HAP-1 (cell line): ENCODE data around the gene OTUD5.
A peak's percentile ranks its signal among the peaks of the same experiment; 100 is the strongest.
"Not testable (repeated sequence)": the region's sequence is repeated elsewhere in the genome, so short reads cannot be mapped to it uniquely, and the experiment has no call there.

Source experiments
- DNase-seq, 2 experiments: peaks; one replicate each; pipeline ENCODE4 v3.0.0-alpha.2; 2016 to 2020; ENCODE audit warnings: low spot score in 2 of 2
- H3K27me3 ChIP-seq: fragments of 250-450 bp; sonication (Bioruptor Pico); 2 replicates; pipeline ENCODE4 v1.5.1; 2020; ENCODE audit warnings: low read depth, mild to moderate bottlenecking, moderate library complexity
- H3K36me3 ChIP-seq: fragments of 250-450 bp; sonication (Bioruptor Pico); replicated peaks from 2 replicates; pipeline ENCODE4 v1.5.1; 2020; ENCODE audit warnings: mild to moderate bottlenecking
- H3K4me1 ChIP-seq: fragments of 250-450 bp; sonication (Bioruptor Pico); 2 replicates; pipeline ENCODE4 v1.5.1; 2020; ENCODE audit warnings: mild to moderate bottlenecking
- H3K4me3 ChIP-seq: fragments of 250-450 bp; sonication (Bioruptor Pico); 2 replicates; pipeline ENCODE4 v1.5.1; 2020; ENCODE audit warnings: mild to moderate bottlenecking, moderate library complexity
- H3K9me3 ChIP-seq: fragments of 250-450 bp; sonication (Bioruptor Pico); 2 replicates; pipeline ENCODE4 v1.5.1; 2020; ENCODE audit warnings: mild to moderate bottlenecking, moderate library complexity
- in situ Hi-C: fragments of 300-500 bp; cut with MboI; formaldehyde crosslinking; loops from 3 replicates; pipeline ENCODE4 v1.14.3; 2020; ENCODE audit warnings: low sequenced_read_pairs, inconsistent platforms, mixed read lengths

Gene OTUD5

GRCh38 chrX:48983081-48983480 lies 25.7 kb upstream of the OTUD5 start:
- no peaks in the 10 kb centered on the region for H3K4me1 ChIP-seq
- H3K36me3 ChIP-seq: peaks cover 53% of the 10 kb centered on the region
- no peaks in the 10 kb centered on the region for H3K9me3 ChIP-seq
- no peak overlapping the region for H3K4me3 ChIP-seq
- DNase-seq: no peak
- H3K27me3 ChIP-seq: no peaks in the 10 kb centered on the region
- in situ Hi-C loops: loop anchor here (10.0 kb wide), 1 partner anchor 122 kb away; no protein-coding TSS in a partner anchor

GRCh38 chrX:48981178-48981577 lies 23.8 kb upstream of the OTUD5 start:
- no peaks in the 10 kb centered on the region for H3K9me3 ChIP-seq
- H3K4me3 ChIP-seq: no peak overlapping the region
- no peak for DNase-seq
- no peaks in the 10 kb centered on the region for H3K4me1 ChIP-seq
- in situ Hi-C loops: loop anchor here (10.0 kb wide), 1 partner anchor 124 kb away; no protein-coding TSS in a partner anchor
- H3K36me3 ChIP-seq: peaks cover 65% of the 10 kb centered on the region
- no peaks in the 10 kb centered on the region for H3K27me3 ChIP-seq

- H3K9me3 ChIP-seq, DNase-seq, H3K27me3 ChIP-seq, H3K4me1 ChIP-seq, H3K4me3 ChIP-seq: not testable (repeated sequence)
- peaks cover 71% of the 10 kb centered on the region for H3K36me3 ChIP-seq
- in situ Hi-C loops: loop anchor here (10.0 kb wide), 1 partner anchor 124 kb away; no protein-coding TSS in a partner anchor
Measured at GRCh38 chrX:48980341-48980740, 22.9 kb upstream of the OTUD5 start.

DNA sequence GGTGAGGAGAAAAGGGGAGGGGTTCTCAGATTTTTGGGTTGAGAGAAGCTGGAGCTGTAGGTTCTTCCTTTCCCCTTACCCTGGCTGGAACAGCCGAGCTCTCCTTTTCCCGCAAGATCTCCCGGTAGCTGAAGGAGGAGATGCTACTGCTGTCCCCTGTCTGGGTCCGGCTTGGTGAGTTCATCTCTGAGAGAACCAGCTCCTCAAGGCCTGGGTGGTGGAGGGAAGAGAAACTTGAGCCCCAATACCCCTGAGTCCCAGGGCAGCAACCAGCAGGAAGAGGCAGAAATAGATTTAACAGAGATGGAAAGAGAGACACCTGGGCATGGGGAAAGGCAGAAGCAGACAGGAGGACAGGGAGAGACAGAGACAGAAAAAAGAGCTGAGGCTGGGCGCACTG lies 20.8 kb upstream of the OTUD5 start:
- no peak for DNase-seq
- Histone ChIP-seq H3K9me3 (no peaks in the 10 kb centered on the region), H3K27me3 (no peaks in the 10 kb centered on the region), H3K4me1 (no peaks in the 10 kb centered on the region), H3K4me3 (no peak overlapping the region), H3K36me3 (peaks cover 68% of the 10 kb centered on the region)
- in situ Hi-C loops: no loop called here

DNA sequence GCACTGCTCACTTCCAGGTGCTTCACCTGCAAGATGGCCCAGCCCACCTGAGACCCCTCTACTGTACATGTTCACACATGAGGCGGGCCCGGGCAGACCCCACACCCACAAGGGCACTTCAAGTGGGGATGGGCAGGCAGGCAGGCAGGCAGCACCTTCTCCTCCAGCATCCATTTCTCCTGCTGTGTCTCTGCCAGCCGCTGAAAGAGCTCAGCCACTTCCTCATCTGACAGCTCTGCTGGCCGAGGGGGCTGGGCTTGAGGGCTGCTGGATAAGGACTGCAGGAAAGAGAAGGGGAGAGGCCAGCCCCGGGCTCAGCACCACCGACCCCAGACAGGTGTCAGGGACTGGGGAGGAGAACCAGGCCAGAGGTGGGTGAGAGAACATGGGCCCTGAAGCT lies 18.7 kb upstream of the OTUD5 start:
- no peaks in the 10 kb centered on the region for H3K27me3 ChIP-seq
- peaks cover 3% of the 10 kb centered on the region; the same call in 1 of the 2 replicates for H3K4me1 ChIP-seq
- H3K36me3 ChIP-seq: peaks cover 48% of the 10 kb centered on the region
- no peak for DNase-seq
- in situ Hi-C loops: no loop called here
- no peak overlapping the region for H3K4me3 ChIP-seq
- no peaks in the 10 kb centered on the region for H3K9me3 ChIP-seq

GRCh38 chrX:48975541-48975940 lies 18.1 kb upstream of the OTUD5 start:
- Histone ChIP-seq H3K4me1 (peaks cover 3% of the 10 kb centered on the region; the same call in 1 of the 2 replicates), H3K27me3 (no peaks in the 10 kb centered on the region), H3K9me3 (no peaks in the 10 kb centered on the region), H3K4me3 (no peak overlapping the region), H3K36me3 (peaks cover 46% of the 10 kb centered on the region)
- in situ Hi-C loops: no loop called here
- DNase-seq: no peak

DNA sequence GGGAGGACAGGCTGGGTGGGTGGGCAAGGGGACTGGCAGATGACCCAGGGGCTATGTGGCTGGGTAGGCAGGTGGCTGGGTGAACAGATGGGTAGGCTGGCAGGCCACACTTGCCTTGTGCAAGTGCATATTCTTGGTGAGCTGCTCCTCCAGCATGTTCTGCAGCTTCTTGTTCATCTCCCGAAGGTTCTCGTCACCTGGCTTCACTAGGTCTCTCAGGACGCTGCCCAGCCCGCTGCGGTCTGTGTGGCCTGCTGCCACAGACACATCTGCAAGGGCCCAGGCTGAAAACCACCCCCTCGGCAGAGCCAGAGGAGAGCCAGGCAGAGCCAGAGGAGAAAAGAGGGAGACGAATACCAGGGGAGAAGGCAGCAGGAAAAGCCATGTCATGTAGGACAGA lies 17.6 kb upstream of the OTUD5 start:
- no peaks in the 10 kb centered on the region for H3K9me3 ChIP-seq
- no peak overlapping the region for H3K4me3 ChIP-seq
- in situ Hi-C loops: no loop called here
- H3K27me3 ChIP-seq: no peaks in the 10 kb centered on the region
- H3K36me3 ChIP-seq: peaks cover 42% of the 10 kb centered on the region
- H3K4me1 ChIP-seq: peaks cover 3% of the 10 kb centered on the region; the same call in 1 of the 2 replicates
- no peak for DNase-seq

DNA sequence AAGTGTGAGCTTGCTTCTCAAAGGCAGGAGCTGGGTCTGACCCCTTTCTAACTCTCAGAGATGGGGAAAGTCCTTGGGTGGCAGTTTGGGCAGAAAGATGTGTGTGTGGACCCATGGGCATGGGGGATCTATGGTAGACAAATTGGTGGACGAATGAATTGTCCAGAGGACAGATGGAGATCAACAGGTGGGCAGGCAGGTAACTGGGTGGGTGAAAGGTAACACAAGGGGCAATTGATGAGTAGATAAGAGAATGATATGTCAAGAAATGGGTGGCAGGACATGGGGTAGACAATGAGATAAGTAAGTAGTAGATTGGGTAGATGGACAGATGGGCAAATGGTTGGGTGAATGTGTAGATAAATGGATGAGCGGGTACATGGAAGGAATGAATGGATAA lies 17.2 kb upstream of the OTUD5 start:
- peaks cover 3% of the 10 kb centered on the region; the same call in 1 of the 2 replicates for H3K4me1 ChIP-seq
- no peaks in the 10 kb centered on the region for H3K9me3 ChIP-seq
- no peaks in the 10 kb centered on the region for H3K27me3 ChIP-seq
- in situ Hi-C loops: no loop called here
- DNase-seq: no peak
- no peak overlapping the region for H3K4me3 ChIP-seq
- H3K36me3 ChIP-seq: peaks cover 37% of the 10 kb centered on the region

GRCh38 chrX:48974033-48974432 lies 16.6 kb upstream of the OTUD5 start:
- in situ Hi-C loops: no loop called here
- DNase-seq: no peak
- Histone ChIP-seq H3K9me3 (no peaks in the 10 kb centered on the region), H3K4me1 (peaks cover 3% of the 10 kb centered on the region; the same call in 1 of the 2 replicates), H3K27me3 (no peaks in the 10 kb centered on the region), H3K36me3 (peaks cover 36% of the 10 kb centered on the region), H3K4me3 (no peak overlapping the region)

DNA sequence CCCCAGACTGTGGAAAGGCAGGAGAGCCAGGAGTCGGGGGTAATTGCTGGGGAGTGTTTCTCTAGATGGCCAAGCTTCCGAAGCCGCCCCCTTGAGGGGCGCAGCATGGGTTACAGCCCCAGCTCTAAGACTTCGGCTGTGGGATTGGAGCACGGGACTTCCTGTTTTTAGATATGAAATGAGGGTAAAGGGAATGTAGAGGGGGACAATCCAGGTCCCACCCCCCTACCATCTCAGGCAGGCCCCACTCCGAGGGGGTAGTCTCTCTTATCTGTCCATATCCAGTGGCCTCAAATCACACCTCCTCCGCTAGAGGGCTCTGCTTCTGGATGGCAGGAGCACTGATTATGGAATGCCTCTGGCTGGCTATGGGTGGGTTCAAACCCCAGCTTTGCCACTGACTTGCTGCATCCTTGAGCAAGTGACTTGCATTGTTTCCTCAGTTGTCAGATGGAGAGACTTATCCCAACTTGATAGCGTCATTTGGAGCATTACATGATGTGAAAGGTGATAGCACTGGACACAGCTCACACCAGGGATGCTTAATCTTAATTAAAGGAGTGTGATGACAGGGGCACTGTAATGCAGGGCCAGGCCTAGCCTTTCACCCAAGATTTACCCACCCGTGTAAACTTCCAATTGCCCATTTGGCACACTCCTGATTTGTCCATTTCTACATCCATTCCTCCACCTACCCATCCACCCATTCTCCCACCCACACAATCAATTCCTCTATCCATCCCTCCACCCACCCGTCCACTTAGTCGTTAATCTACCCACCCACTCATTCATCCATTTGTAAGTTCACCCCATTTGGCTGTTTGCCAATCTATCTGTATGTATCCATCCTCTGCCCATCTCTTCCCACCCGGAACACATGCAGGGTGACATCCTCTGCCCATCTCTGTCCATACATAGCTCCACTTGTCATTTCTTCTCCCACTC lies 15.1 kb upstream of the OTUD5 start:
- H3K4me3 ChIP-seq: no peak overlapping the region
- peaks cover 28% of the 10 kb centered on the region for H3K36me3 ChIP-seq
- peak; percentile 34 to 77 for DNase-seq
- no peaks in the 10 kb centered on the region for H3K9me3 ChIP-seq
- H3K27me3 ChIP-seq: no peaks in the 10 kb centered on the region
- peaks cover 3% of the 10 kb centered on the region; the same call in 1 of the 2 replicates for H3K4me1 ChIP-seq
- in situ Hi-C loops: no loop called here

DNA sequence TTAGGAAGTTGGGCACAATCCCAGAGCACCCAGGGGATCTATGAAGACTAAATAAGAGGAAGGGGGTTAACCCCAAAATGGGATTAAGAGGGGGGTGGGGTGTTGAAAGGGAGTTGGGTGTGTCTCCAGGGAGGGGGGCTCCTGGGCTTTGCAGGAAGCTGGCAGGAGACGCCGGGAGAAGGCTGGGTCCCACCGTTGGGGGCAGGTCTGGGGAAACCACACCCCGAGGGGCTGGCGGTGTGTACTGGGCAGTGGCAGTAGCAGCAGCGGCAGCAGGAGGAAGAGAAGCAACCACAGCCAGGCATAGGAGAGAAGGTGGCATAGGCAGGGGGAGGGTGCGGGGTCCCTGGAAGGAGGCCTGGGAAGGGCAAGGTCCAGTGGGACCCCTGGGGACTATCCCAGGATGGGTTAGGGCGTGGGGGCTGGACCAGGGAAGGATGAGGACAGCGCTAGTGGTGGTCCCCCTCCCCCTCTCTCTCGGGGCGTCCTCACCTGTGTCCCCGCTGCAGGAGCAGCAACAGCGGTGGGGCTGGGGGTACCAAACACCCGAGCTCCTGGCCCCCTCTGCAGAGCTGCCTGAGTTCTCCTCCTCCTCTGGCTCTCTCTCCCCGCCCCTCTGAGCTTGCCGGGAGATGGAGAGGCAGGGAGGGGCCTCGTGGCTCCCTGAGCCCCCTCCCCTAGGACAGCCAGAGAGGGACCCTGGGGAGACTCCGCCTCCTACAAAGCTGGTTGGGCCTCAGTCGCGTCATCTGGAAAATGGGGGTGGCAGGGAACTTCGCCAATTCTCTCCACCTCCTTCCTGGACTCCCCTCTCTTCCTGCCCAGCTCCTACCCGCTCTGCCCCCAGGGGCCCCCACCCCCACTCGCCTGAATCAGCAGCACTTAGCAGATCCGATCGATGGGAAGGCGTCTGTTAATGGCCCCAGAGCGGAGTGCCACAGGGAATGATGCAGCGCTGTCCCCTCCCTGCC lies 14.1 kb upstream of the OTUD5 start, which contains the start of gene KCND1:
Gene KCND1, minus strand, starts transcription at position 596 of the 971 bp plus-strand sequence. CDS start 1,573 bp downstream, outside the sequence.
- Histone ChIP-seq H3K27me3 (no peaks in the 10 kb centered on the region), H3K9me3 (no peaks in the 10 kb centered on the region), H3K4me3 (no peak within 1 kb of the TSS), H3K4me1 (peaks cover 3% of the 10 kb centered on the region; the same call in 1 of the 2 replicates), H3K36me3 (peaks cover 18% of the 10 kb centered on the region)
- in situ Hi-C loops: no loop called here
- DNase-seq: peak in 1 of 2 experiments; percentile 41

DNA sequence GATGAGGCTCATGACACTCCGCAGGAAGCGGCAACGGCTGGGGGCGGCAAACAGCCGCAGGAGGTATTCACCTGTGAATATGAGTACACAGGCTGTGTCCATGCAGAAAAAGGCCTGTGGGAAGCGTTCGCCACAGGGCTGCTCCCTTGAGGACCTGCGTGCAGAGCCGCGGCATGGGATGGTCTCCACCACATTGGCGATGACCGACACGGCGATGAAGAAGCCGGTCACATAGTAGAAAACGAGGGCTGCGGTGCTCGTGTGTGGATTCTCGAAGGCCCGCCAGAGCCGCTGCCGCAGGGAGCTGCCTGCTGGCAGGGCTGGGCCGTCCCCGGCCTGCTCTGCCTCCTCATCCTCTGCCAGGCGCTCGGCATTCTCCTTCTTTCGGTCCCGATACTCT lies 12.1 kb upstream of the OTUD5 start:
- Histone ChIP-seq H3K9me3 (no peaks in the 10 kb centered on the region), H3K27me3 (no peaks in the 10 kb centered on the region), H3K36me3 (peaks cover 3% of the 10 kb centered on the region), H3K4me3 (no peak overlapping the region), H3K4me1 (peaks cover 3% of the 10 kb centered on the region; the same call in 1 of the 2 replicates)
- no peak for DNase-seq
- in situ Hi-C loops: no loop called here

GRCh38 chrX:48968377-48968776 lies 11.0 kb upstream of the OTUD5 start:
- no peak overlapping the region for H3K4me3 ChIP-seq
- DNase-seq: no peak
- H3K9me3 ChIP-seq: no peaks in the 10 kb centered on the region
- no peaks in the 10 kb centered on the region for H3K36me3 ChIP-seq
- H3K4me1 ChIP-seq: peaks cover 3% of the 10 kb centered on the region; the same call in 1 of the 2 replicates
- H3K27me3 ChIP-seq: no peaks in the 10 kb centered on the region
- in situ Hi-C loops: no loop called here
